ENCODE measurements around the gene ENDOV. TPM values are rescaled to one million over a fixed set of nuclear protein-coding genes. Genes with fewer than 3 reads are reported as not detected.

The ENDOV gene
- total RNA-seq, 2 experiments from 2014 or later: 12.3 to 13.0 TPM

DNA sequence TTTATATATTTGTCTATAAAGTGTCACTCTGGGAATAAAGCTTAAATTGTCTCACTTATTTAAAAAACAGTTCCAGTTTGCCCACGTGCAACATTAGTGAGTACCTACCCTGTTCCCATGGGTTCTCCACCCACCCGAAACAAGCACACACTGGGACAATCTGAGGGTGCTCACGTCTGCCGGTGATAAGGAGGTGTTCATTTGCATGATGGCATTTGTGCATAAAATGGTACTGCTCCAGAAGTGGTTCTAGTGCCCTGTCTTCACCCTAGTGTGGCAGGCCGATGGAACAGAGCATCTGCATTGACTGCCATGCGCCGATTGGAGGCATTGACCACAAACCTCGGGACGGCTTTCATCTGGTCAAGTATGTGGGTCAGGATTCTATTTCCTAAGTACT is 35.6 kb upstream of the ENDOV start:
- ATAC-seq: no peak
- peaks cover 88% of the 10 kb centered on the region for H3K36me3 Mint-ChIP-seq (ENCODE audit: low read depth)
- ChIA-PET POLR2A (no interaction called here), CTCF (interaction anchor here (1.3 kb wide), 1 partner anchor 9 kb away, joined by 4 read pairs; no protein-coding TSS in a partner anchor)
- no peaks in the 10 kb centered on the region for H3K4me1 Mint-ChIP-seq
- intact Hi-C loops (cut with DNase I, micrococcal nuclease): no loop called here
- no peaks in the 10 kb centered on the region for H3K27me3 Mint-ChIP-seq
- no peak overlapping the region for H3K27ac Mint-ChIP-seq
- no peak overlapping the region for H3K4me3 Mint-ChIP-seq
- no peaks in the 10 kb centered on the region for H3K9me3 Mint-ChIP-seq (ENCODE audit: low read depth)
- DNase-seq: no peak

DNA sequence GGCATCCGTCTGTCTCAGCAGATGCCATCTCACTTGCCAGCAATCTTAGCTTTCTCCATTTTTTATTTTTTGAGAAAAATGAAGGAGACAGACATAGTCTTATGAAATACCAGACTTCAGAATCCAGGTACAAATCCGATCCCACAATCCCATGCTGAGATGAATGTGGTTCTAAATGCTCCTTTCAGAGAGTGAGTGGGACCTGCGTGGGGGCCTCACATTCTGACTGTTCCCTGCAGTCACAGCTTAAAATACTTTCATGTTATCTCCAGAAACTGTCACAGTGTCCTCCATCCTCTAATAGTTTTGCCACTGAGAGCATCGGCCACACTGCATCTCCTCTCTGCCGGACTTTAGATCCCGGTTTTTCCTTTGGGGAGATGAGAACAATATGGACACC is 34.9 kb upstream of the ENDOV start:
- Mint-ChIP-seq H3K4me1 (no peaks in the 10 kb centered on the region), H3K4me3 (no peak overlapping the region), H3K27me3 (no peaks in the 10 kb centered on the region), H3K27ac (no peak overlapping the region), H3K36me3 (ENCODE audit: low read depth) (peaks cover 85% of the 10 kb centered on the region), H3K9me3 (ENCODE audit: low read depth) (no peaks in the 10 kb centered on the region)
- intact Hi-C loops (cut with DNase I, micrococcal nuclease): loop anchor here in 1 of 2 experiments (10.0 kb wide), 1 partner anchor 185 kb away; no protein-coding TSS in a partner anchor
- DNase-seq (no peak), ATAC-seq (no peak)
- CTCF ChIA-PET: no interaction called here
- POLR2A ChIA-PET: interaction anchor here (0.5 kb wide), 1 partner anchor 571 kb away, joined by 5 read pairs; no protein-coding TSS in a partner anchor

DNA sequence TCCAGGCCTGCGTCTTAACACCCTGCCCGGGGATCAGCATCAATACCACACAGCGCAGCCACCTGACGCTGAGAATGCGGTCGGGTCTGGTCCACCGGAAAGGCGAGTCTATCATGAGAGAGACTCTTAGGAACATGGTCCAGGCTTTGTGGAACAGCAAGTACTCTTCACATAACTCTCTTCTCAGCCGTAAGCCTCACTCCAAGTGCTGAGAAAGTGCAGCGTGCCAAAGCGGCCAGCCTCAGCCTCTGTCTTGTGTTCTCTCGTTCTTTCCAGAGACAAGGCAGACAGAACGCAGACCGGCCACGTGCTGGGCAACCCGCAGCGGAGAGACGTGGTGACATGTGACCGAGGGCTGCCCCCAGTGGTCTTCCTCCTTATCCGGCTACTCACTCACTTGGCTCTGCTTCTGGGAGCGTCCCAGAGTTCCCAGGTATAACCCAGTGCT is 34.4 kb upstream of the ENDOV start:
- Mint-ChIP-seq H3K27me3 (no peaks in the 10 kb centered on the region), H3K4me1 (no peaks in the 10 kb centered on the region), H3K36me3 (ENCODE audit: low read depth) (peaks cover 85% of the 10 kb centered on the region), H3K9me3 (ENCODE audit: low read depth) (no peaks in the 10 kb centered on the region), H3K4me3 (no peak overlapping the region), H3K27ac (no peak overlapping the region)
- CTCF ChIA-PET: no interaction called here
- POLR2A ChIA-PET: interaction anchor here (0.5 kb wide), 1 partner anchor 570 kb away, joined by 5 read pairs; no protein-coding TSS in a partner anchor
- DNase-seq (no peak), ATAC-seq (no peak)
- intact Hi-C loops (cut with DNase I, micrococcal nuclease): loop anchor here in 1 of 2 experiments (10.0 kb wide), 1 partner anchor 186 kb away; no protein-coding TSS in a partner anchor

DNA sequence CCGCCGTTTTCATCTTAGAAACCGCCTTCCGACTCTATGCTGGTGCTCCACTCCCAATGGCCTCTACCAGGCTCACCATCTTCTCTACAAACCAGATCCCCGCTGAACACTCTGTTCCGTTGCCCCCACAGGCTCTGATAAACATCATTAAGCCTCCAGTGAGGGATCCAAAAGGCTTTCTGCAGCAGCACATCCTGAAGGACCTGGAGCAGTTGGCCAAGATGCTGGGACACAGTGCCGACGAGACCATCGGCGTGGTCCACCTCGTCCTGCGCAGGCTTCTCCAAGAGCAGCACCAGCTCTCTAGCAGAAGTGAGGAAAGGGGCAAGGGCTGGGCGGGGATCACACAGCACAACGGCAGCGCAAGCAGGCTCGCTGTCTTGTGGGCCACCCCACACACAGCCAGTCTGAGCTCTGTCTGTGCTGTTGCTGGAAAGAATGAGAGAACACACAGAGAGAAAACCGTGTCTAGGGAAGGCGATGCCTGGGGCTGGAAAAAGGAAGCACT is 33.5 kb upstream of the ENDOV start:
- no peak overlapping the region for H3K27ac Mint-ChIP-seq
- no peak for DNase-seq

DNA sequence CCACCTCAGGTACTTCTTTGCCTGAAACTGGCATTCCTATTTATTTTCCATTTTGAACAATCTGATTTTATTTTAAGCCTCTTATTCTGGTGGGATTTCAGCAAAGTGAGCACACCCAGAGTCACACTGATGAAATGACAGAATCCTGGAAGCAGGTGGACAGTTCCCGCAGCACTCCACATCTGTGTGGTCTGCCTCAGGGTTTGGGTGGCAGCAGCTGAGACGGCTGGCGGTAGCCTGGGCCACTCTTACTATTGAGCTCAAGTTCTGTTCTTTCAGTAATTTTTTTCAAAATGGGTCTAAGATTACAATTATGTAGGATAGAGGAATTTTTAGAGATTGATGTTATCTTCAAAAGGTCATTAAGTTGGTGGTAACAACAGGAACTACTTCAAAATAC is 32.5 kb upstream of the ENDOV start:
- no peak overlapping the region for H3K27ac Mint-ChIP-seq
- H3K27me3 Mint-ChIP-seq: no peaks in the 10 kb centered on the region
- H3K9me3 Mint-ChIP-seq (ENCODE audit: low read depth): no peaks in the 10 kb centered on the region
- ChIA-PET POLR2A (no interaction called here), CTCF (interaction anchor here (1.2 kb wide), 2 partner anchors 19 to 28 kb away, joined by 3 to 5 read pairs; no protein-coding TSS in a partner anchor)
- intact Hi-C loops (cut with DNase I, micrococcal nuclease): loop anchor here in 1 of 2 experiments (10.0 kb wide), 1 partner anchor 188 kb away; no protein-coding TSS in a partner anchor
- DNase-seq: no peak
- H3K36me3 Mint-ChIP-seq (ENCODE audit: low read depth): peaks cover 83% of the 10 kb centered on the region
- no peak overlapping the region for H3K4me3 Mint-ChIP-seq
- no peak for ATAC-seq
- no peaks in the 10 kb centered on the region for H3K4me1 Mint-ChIP-seq

More for the DNA sequence above, 33.5 kb upstream of the ENDOV start:
- ChIA-PET CTCF (interaction anchor here (1.2 kb wide), 1 partner anchor 20 kb away, joined by 3 read pairs; no protein-coding TSS in a partner anchor), POLR2A (no interaction called here)
- intact Hi-C loops (cut with DNase I, micrococcal nuclease): loop anchor here in 1 of 2 experiments (10.0 kb wide), 1 partner anchor 187 kb away; no protein-coding TSS in a partner anchor
- Mint-ChIP-seq H3K27me3 (no peaks in the 10 kb centered on the region), H3K4me3 (no peak overlapping the region), H3K36me3 (ENCODE audit: low read depth) (peaks cover 84% of the 10 kb centered on the region), H3K4me1 (no peaks in the 10 kb centered on the region), H3K9me3 (ENCODE audit: low read depth) (no peaks in the 10 kb centered on the region)
- no peak for ATAC-seq

DNA sequence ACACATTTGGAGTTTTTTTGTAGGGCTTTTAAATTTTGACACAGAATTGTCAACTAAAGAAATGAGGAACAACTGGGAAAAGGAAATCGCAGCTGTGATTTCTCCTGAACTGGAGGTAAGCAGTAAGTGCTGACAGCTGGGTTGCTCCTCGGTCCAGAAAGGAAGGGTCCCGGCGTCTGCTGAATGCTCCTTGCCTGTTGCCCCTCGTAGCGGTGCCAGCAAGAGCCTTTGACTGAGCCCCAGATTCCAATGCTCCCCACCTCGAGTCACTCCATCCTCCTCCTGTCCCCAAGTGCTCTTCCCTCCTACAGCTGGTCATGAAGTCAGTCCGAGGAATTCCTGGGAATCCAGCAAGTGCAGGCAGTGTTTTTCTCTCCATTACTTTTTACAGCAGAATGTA is 32.0 kb upstream of the ENDOV start:
- ChIA-PET CTCF (interaction anchor here (1.2 kb wide), 1 partner anchor 28 kb away, joined by 5 read pairs; no protein-coding TSS in a partner anchor), POLR2A (no interaction called here)
- Mint-ChIP-seq H3K4me3 (no peak overlapping the region), H3K36me3 (ENCODE audit: low read depth) (peaks cover 82% of the 10 kb centered on the region), H3K27me3 (no peaks in the 10 kb centered on the region), H3K27ac (peak overlapping the region; percentile 34), H3K4me1 (no peaks in the 10 kb centered on the region), H3K9me3 (ENCODE audit: low read depth) (no peaks in the 10 kb centered on the region)
- DNase-seq: no peak
- ATAC-seq: no peak
- intact Hi-C loops (cut with DNase I, micrococcal nuclease): loop anchor here in 1 of 2 experiments (10.0 kb wide), 1 partner anchor 188 kb away; no protein-coding TSS in a partner anchor

DNA sequence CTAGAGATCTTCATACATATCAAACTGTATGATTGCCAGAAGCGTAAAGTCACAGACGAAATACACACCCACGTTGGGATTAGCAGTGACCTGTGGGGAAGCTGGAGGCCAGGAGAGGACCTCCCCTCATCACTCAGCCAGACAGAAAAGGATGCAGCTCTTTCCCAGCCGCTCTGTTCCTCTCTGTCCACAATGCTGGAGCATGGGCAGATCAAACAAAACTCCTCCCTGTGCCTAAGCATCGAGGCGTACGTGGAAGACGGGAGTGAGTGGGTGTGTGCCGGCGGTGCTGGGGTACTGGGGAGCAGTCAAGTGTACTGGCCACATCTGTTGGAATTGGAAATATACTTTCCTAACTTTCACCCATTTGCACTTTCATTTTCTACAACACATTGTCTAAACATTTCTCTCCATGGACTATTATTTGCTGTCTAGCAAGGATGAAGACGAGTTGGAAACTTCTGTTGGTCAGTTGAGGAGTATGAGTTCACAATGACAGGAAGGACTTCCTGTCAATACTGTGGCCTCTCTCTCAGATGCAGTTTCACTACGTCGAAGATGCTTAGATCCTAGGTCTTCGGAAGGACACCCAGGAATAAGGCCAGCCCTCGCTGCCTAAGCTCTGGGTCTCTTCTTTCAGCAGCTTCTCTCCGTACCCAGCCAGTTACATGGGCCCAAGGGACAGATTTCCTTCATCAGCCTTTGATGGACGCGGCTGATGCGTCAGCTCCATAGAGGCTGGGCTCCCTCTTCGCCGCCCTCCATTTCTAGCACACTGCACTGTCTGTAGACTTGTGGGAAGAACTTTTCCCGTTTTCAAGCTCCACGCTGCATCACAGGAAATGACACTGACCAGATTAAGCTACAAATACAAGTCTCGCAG is 30.6 kb upstream of the ENDOV start:
- DNase-seq (no peak), ATAC-seq (no peak)
- peaks cover 86% of the 10 kb centered on the region for H3K36me3 Mint-ChIP-seq (ENCODE audit: low read depth)
- ChIA-PET POLR2A (no interaction called here), CTCF (interaction anchor here (0.6 to 1.2 kb wide), 2 partner anchors 7 to 641 kb away, joined by 3 read pairs; no protein-coding TSS in a partner anchor)
- no peaks in the 10 kb centered on the region for H3K9me3 Mint-ChIP-seq (ENCODE audit: low read depth)
- peak overlapping the region; percentile 71 for H3K27ac Mint-ChIP-seq
- no peak overlapping the region for H3K4me3 Mint-ChIP-seq
- H3K4me1 Mint-ChIP-seq: no peaks in the 10 kb centered on the region
- intact Hi-C loops (cut with DNase I, micrococcal nuclease): loop anchor here in 1 of 2 experiments (10.0 kb wide), 1 partner anchor 190 kb away; no protein-coding TSS in a partner anchor
- no peaks in the 10 kb centered on the region for H3K27me3 Mint-ChIP-seq

DNA sequence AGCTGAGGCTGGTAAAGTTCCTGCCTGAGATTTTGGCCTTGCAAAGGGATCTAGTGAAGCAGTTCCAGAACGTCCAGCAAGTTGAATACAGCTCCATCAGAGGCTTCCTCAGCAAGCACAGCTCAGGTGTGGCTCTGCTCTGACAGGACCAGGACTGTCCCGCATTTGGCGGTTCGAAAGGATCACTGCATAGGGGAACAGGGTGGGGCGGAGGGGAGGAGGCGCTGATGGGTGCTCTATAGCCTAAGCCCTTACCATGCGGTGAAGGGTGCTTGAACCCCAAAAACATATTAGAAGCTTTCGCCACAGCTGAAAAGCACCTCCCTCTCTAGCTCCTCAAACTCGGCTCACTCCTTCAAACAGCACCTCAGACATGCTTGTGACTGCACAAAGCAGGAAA is 29.9 kb upstream of the ENDOV start:
- H3K4me1 Mint-ChIP-seq: no peaks in the 10 kb centered on the region
- DNase-seq: no peak
- intact Hi-C loops (cut with DNase I, micrococcal nuclease): loop anchor here in 1 of 2 experiments (10.0 kb wide), 1 partner anchor 190 kb away; no protein-coding TSS in a partner anchor
- H3K9me3 Mint-ChIP-seq (ENCODE audit: low read depth): no peaks in the 10 kb centered on the region
- H3K27me3 Mint-ChIP-seq: no peaks in the 10 kb centered on the region
- no peak overlapping the region for H3K27ac Mint-ChIP-seq
- CTCF ChIA-PET: interaction anchor here (0.6 to 1.2 kb wide), 2 partner anchors 8 to 640 kb away, joined by 3 read pairs; no protein-coding TSS in a partner anchor
- ATAC-seq: peak; percentile 10
- POLR2A ChIA-PET: interaction anchor here (0.9 kb wide), 1 partner anchor 12 kb away, joined by 3 read pairs; no protein-coding TSS in a partner anchor
- H3K36me3 Mint-ChIP-seq (ENCODE audit: low read depth): peaks cover 84% of the 10 kb centered on the region
- no peak overlapping the region for H3K4me3 Mint-ChIP-seq

DNA sequence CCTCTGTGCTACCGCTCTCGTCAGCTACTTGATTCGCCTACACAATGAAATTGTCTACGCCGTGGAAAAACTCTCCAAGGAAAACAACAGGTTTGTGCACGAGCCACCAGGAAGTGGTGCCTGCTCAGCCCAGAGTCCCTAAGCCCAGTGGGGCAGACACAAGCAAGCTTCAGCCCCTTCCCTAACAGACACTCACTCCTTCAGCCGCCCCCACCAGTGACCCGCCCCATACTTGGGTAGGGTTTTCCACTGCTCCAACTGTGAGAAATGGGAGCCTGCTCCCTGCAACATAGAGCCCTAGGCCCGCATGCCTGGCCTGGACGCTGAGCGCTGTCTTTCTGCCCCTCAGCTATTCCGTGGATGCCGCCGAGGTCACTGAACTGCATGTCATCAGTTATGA is 28.6 kb upstream of the ENDOV start:
- Mint-ChIP-seq H3K9me3 (ENCODE audit: low read depth) (no peaks in the 10 kb centered on the region), H3K27ac (no peak overlapping the region), H3K4me1 (no peaks in the 10 kb centered on the region), H3K27me3 (no peaks in the 10 kb centered on the region), H3K36me3 (ENCODE audit: low read depth) (peaks cover 77% of the 10 kb centered on the region), H3K4me3 (no peak overlapping the region)
- peak; percentile 24 for ATAC-seq
- DNase-seq: no peak
- intact Hi-C loops (cut with DNase I, micrococcal nuclease): loop anchor here in 1 of 2 experiments (10.0 kb wide), 1 partner anchor 192 kb away; no protein-coding TSS in a partner anchor
- ChIA-PET POLR2A (no interaction called here), CTCF (interaction anchor here (2.5 kb wide), 1 partner anchor 10 kb away, joined by 5 read pairs; no protein-coding TSS in a partner anchor)

DNA sequence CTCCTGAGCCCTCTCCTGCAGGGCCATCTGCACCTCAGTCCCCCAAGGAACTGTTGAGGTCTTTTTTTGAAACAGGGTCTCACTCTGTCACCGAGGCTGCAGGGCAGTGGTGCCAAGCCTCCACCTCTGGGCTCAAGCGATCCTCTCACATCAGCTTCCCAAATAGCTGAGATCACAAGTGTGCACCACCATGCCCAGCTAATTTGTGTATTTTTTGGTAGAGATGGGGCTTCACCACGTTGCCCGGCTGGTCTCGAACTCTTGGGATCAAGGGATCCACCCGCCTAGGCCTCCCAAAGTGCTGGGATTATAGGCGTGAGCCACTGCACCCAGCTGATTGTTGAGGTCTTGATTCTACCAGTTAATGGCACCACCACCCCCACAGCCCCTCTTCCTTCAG is 27.9 kb upstream of the ENDOV start:
- no peak overlapping the region for H3K4me3 Mint-ChIP-seq
- CTCF ChIA-PET: interaction anchor here (2.5 kb wide), 1 partner anchor 11 kb away, joined by 5 read pairs; no protein-coding TSS in a partner anchor
- no peaks in the 10 kb centered on the region for H3K27me3 Mint-ChIP-seq
- intact Hi-C loops (cut with DNase I, micrococcal nuclease): loop anchor here in 1 of 2 experiments (10.0 kb wide), 1 partner anchor 192 kb away; no protein-coding TSS in a partner anchor
- no peak overlapping the region for H3K27ac Mint-ChIP-seq
- no peaks in the 10 kb centered on the region for H3K4me1 Mint-ChIP-seq
- no peaks in the 10 kb centered on the region for H3K9me3 Mint-ChIP-seq (ENCODE audit: low read depth)
- DNase-seq (no peak), ATAC-seq (no peak)
- POLR2A ChIA-PET: no interaction called here
- H3K36me3 Mint-ChIP-seq (ENCODE audit: low read depth): peaks cover 76% of the 10 kb centered on the region

DNA sequence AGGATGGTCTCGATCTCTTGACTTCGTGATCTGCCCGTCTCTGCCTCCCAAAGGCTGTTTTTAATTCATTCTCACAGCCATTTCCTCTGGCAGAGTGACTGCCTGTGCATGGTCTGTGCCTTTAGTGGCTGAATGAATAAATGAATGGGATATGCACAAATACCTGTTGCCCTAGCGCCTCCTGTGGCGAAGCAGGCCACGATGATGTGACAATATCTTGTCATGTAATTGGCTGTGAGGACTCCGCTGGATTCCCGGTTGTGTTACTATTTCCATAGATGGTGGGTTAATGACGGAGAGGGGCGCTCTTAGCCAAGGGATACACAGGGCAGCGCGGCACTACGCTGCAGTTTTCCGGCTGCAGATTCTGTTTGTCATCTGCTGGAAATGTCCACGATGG is 26.8 kb upstream of the ENDOV start:
- DNase-seq: no peak
- ATAC-seq: no peak
- Mint-ChIP-seq H3K4me1 (no peaks in the 10 kb centered on the region), H3K4me3 (no peak overlapping the region), H3K27me3 (no peaks in the 10 kb centered on the region), H3K36me3 (ENCODE audit: low read depth) (peaks cover 72% of the 10 kb centered on the region), H3K27ac (no peak overlapping the region), H3K9me3 (ENCODE audit: low read depth) (no peaks in the 10 kb centered on the region)
- intact Hi-C loops (cut with DNase I, micrococcal nuclease): loop anchor here in 1 of 2 experiments (10.0 kb wide), 1 partner anchor 193 kb away; no protein-coding TSS in a partner anchor
- POLR2A ChIA-PET: interaction anchor here (0.7 kb wide), 1 partner anchor 198 kb away, joined by 5 read pairs; no protein-coding TSS in a partner anchor
- CTCF ChIA-PET: interaction anchor here (2.5 kb wide), 1 partner anchor 12 kb away, joined by 5 read pairs; no protein-coding TSS in a partner anchor

Data from activated CD4-positive, alpha-beta T cell treated with anti-CD3 and anti-CD28 coated beads for 36 hours (primary cell).